BE2C (cell line): ENCODE data around the gene PREX1.

Experiments used
- DNase-seq: peaks from one replicate; pipeline ENCODE4 v3.0.0-alpha.2; 2020
- H3K27me3 ChIP-seq: fragments of 250-450 bp; sonication (Bioruptor Pico); 2 replicates; pipeline ENCODE4 v1.5.1; 2020; ENCODE audit warnings: mild to moderate bottlenecking
- H3K36me3 ChIP-seq: fragments of 250-450 bp; sonication (Bioruptor Pico); 2 replicates; pipeline ENCODE4 v1.5.1; 2020; ENCODE audit warnings: mild to moderate bottlenecking
- H3K4me1 ChIP-seq: fragments of 250-450 bp; sonication (Bioruptor Pico); 2 replicates; pipeline ENCODE4 v1.5.1; 2020
- H3K4me3 ChIP-seq: 2 replicates; pipeline ENCODE4 v1.5.1; 2011; ENCODE audit warnings: low read depth, low read length
- H3K9me3 ChIP-seq: fragments of 250-450 bp; sonication (Bioruptor Pico); 2 replicates; pipeline ENCODE4 v1.5.1; 2020
- CTCF ChIP-seq: IDR thresholded peaks from 2 replicates; pipeline ENCODE4 v1.5.1; 2012; ENCODE audit warnings: mild to moderate bottlenecking, low read depth, low read length

The PREX1 gene

DNA sequence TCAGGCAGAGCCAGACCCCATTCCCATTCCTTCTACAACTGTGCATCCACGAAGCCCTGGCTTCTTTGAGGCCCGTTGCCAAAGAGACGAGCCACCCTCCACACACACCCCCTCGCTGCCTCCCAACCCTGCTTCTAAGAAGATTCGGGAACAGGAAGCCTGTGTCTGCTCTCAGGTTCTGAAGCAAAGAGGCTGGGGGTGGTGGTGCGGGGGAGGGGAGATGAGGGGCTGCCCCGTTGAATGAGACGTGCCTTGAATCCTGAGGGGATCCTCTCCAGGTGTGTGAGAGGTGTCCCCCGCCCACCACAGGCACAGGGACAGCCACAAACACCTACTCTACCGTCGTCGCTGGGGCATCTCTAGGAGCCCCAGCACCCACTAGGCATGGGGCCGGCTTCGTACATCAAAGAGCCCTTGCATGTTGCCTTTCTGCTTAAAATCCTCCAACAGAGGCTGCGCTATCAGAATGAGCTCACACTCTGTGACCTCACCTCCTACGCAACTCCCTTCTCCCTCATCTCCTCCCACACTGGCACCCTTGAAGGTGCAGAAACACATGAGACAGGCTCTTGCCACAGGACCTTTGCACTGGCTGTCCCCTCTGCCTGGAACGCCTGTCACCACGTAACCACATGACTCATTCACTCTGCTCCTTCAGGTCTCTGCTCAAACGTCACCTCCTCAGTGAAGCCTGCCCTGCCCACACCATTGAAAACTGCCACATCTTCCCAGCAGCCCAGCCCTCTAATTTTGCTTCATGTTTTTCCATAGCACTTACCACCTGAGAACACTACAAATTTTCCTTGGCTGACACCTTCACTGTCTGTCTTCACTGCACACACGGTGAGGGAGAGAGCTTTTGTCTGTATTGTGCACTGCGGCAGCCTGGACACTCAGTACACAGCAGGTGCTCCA lies 58.5 kb downstream of the PREX1 start:
- H3K27me3 ChIP-seq: no peaks in the 10 kb centered on the region
- no peak overlapping the region for H3K4me3 ChIP-seq
- no peak for TF ChIP-seq CTCF
- no peaks in the 10 kb centered on the region for H3K9me3 ChIP-seq
- H3K36me3 ChIP-seq: no peaks in the 10 kb centered on the region
- no peaks in the 10 kb centered on the region for H3K4me1 ChIP-seq
- DNase-seq: no peak

GRCh38 chr20:48766961-48767960 lies 60.5 kb downstream of the PREX1 start:
- DNase-seq: no peak
- H3K4me1 ChIP-seq: no peaks in the 10 kb centered on the region
- H3K4me3 ChIP-seq: no peak overlapping the region
- H3K27me3 ChIP-seq: no peaks in the 10 kb centered on the region
- H3K36me3 ChIP-seq: no peaks in the 10 kb centered on the region
- no peaks in the 10 kb centered on the region for H3K9me3 ChIP-seq
- no peak for TF ChIP-seq CTCF

- no peak for TF ChIP-seq CTCF
- Histone ChIP-seq H3K9me3 (no peaks in the 10 kb centered on the region), H3K4me3 (no peak overlapping the region), H3K27me3 (no peaks in the 10 kb centered on the region), H3K4me1 (no peaks in the 10 kb centered on the region), H3K36me3 (no peaks in the 10 kb centered on the region)
- no peak for DNase-seq
Measured at GRCh38 chr20:48766205-48766604, 61.6 kb downstream of the PREX1 start.

DNA sequence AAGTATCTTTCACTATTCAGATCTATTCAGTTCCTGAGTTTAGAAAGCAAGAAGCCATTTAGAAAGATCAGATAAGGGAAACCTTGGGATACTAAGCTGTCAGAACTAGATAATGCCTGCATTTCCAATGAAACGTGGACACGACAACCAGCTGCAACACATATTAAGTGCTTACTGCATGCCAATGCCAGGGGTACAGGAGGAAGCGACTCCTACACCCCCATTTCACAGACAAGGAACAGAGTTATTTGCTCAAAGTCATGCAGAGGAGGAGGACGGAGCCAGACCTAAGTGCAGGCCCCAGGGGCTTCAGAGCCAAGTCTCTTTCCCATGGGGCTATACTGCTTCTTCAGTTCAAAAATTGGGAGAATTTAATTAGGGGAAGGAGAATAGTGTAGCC lies 62.4 kb downstream of the PREX1 start:
- no peaks in the 10 kb centered on the region for H3K9me3 ChIP-seq
- H3K4me3 ChIP-seq: no peak overlapping the region
- H3K4me1 ChIP-seq: no peaks in the 10 kb centered on the region
- TF ChIP-seq CTCF: no peak
- no peaks in the 10 kb centered on the region for H3K36me3 ChIP-seq
- no peaks in the 10 kb centered on the region for H3K27me3 ChIP-seq
- DNase-seq: no peak

DNA sequence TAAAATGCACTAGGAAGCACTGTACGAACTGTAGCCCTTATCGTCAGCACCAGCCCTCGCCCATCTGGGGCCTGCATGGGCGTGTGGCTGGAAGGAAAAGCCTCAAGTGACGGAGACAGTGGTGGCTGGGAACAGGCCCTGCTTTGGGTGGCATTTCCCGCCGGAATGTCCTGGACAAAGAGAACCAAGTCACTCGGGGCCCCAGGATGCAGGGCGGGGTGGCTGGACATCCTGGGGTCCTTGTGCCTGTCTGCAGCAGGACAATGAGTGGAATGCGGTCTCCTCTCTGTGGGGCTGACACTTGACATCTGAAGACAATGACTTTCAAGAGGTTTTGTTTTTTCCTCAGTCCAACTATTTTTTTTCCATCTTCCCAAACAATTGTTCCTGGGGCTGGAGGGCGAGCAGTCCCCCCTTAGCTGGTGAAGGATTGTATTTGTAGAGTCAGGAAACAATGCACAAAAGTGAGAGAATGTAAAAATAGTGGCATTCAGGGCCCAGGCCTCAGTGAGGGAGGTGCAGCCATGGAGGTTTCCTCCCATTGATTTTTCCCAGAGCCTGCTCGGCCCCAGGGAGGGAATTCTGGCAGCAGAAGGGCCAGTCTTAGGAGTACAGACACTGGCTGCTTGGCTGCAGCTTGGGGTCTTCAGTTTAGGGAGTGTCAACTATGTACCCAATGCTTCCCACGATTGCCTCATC lies 64.4 kb downstream of the PREX1 start:
- Histone ChIP-seq H3K36me3 (no peaks in the 10 kb centered on the region), H3K27me3 (no peaks in the 10 kb centered on the region), H3K4me1 (no peaks in the 10 kb centered on the region), H3K4me3 (no peak overlapping the region), H3K9me3 (no peaks in the 10 kb centered on the region)
- no peak for TF ChIP-seq CTCF
- no peak for DNase-seq
